Astrocyte (in vitro differentiated cells and primary cell): ENCODE results near the gene SRSF3. TPM values are rescaled to one million over a fixed set of nuclear protein-coding genes. Genes with fewer than 3 reads are reported as not detected.

ENCODE experiments used
- DNase-seq: peaks from one replicate; pipeline ENCODE4 v3.0.0-alpha.2; 2010; ENCODE audit warnings: low read depth
- FAIRE-seq: peaks from 2 replicates; lab custom pipeline; 2011; peaks lifted over from hg19 to GRCh38; lab: Jason Lieb, UNC
- H2AFZ ChIP-seq: 2 replicates; pipeline ENCODE4 v1.6.0; 2012; ENCODE audit warnings: low read depth, low read length, inconsistent platforms
- H3K27ac ChIP-seq: 2 replicates; pipeline ENCODE4 v1.5.1; 2011; ENCODE audit warnings: low read depth, low read length, inconsistent platforms
- H3K27me3 ChIP-seq: 2 replicates; pipeline ENCODE4 v1.6.0; 2011; ENCODE audit warnings: low read length, inconsistent platforms; ENCODE audit not compliant: insufficient read depth
- H3K36me3 ChIP-seq: 2 replicates; pipeline ENCODE4 v1.5.1; 2011; ENCODE audit warnings: low read length, inconsistent platforms; ENCODE audit not compliant: insufficient read depth
- H3K4me1 ChIP-seq: 2 replicates; pipeline ENCODE4 v1.5.1; 2011; ENCODE audit warnings: low read length, inconsistent platforms; ENCODE audit not compliant: insufficient read depth
- H3K4me2 ChIP-seq: 2 replicates; pipeline ENCODE4 v1.6.0; 2012; ENCODE audit warnings: low read length, inconsistent platforms
- H3K4me3 ChIP-seq: 2 replicates; pipeline ENCODE4 v1.5.1; 2011; ENCODE audit warnings: low read depth, mild to moderate bottlenecking, low read length, inconsistent platforms; ENCODE audit not compliant: insufficient read depth
- H3K79me2 ChIP-seq: 2 replicates; pipeline ENCODE4 v1.6.0; 2012; ENCODE audit warnings: mild to moderate bottlenecking, low read length, inconsistent platforms; ENCODE audit not compliant: insufficient read depth
- H3K9ac ChIP-seq: 2 replicates; pipeline ENCODE4 v1.6.0; 2012; ENCODE audit warnings: mild to moderate bottlenecking, low read length, inconsistent platforms
- H3K9me3 ChIP-seq: 2 replicates; pipeline ENCODE4 v1.5.1; 2012; ENCODE audit warnings: low read depth, mild to moderate bottlenecking, low read length, inconsistent platforms; ENCODE audit not compliant: insufficient read depth
- H4K20me1 ChIP-seq: 2 replicates; pipeline ENCODE4 v1.6.0; 2012; ENCODE audit warnings: low read length, inconsistent platforms; ENCODE audit not compliant: insufficient read depth
- H3K27ac Mint-ChIP-seq: one replicate; pipeline ENCODE4 v1.8.0; 2021; ENCODE audit warnings: mild to moderate bottlenecking, mixed read lengths; ENCODE audit not compliant: unreplicated experiment
- H3K27me3 Mint-ChIP-seq: one replicate; pipeline ENCODE4 v1.8.0; 2021; ENCODE audit warnings: low read depth, mixed read lengths; ENCODE audit not compliant: unreplicated experiment
- H3K36me3 Mint-ChIP-seq: one replicate; pipeline ENCODE4 v1.8.0; 2021; ENCODE audit warnings: low read depth, mixed read lengths; ENCODE audit not compliant: unreplicated experiment
- H3K4me1 Mint-ChIP-seq: one replicate; pipeline ENCODE4 v1.8.0; 2021; ENCODE audit warnings: low read depth, mixed read lengths; ENCODE audit not compliant: unreplicated experiment
- H3K4me3 Mint-ChIP-seq: one replicate; pipeline ENCODE4 v1.8.0; 2021; ENCODE audit warnings: mild to moderate bottlenecking, moderate library complexity, mixed read lengths; ENCODE audit not compliant: unreplicated experiment
- H3K9me3 Mint-ChIP-seq: one replicate; pipeline ENCODE4 v1.8.0; 2021; ENCODE audit warnings: mild to moderate bottlenecking, mixed read lengths; ENCODE audit not compliant: unreplicated experiment
- CTCF ChIP-seq: IDR thresholded peaks from 2 replicates; pipeline ENCODE4 v1.5.1; 2011; ENCODE audit warnings: low read depth, mild to moderate bottlenecking, inconsistent platforms, low read length, moderate library complexity; ENCODE audit not compliant: insufficient read depth
- EZH2 ChIP-seq: IDR thresholded peaks from 2 replicates; pipeline ENCODE4 v1.6.1; 2012; ENCODE audit warnings: mild to moderate bottlenecking, low read length, inconsistent platforms; ENCODE audit not compliant: insufficient read depth
- total RNA-seq: library from RNA; stranded (reverse); gene quantifications from 2 replicates; pipeline ENCODE4 v1.2.1, GENCODE V29; 2021

The SRSF3 gene
- total RNA-seq, 1 donor from 2014 or later: 260 TPM

GRCh38 chr6:36566418-36566905 is 27.7 kb upstream of the SRSF3 start:
- no peak overlapping the region for H2AFZ ChIP-seq
- H3K27ac ChIP-seq: no peak overlapping the region
- Mint-ChIP-seq H3K27ac (no peak overlapping the region), H3K9me3 (no peaks in the 10 kb centered on the region), H3K27me3 (no peaks in the 10 kb centered on the region), H3K4me1 (peaks cover 5% of the 10 kb centered on the region), H3K36me3 (no peaks in the 10 kb centered on the region), H3K4me3 (no peak overlapping the region)
- FAIRE-seq (no peak), DNase-seq (no peak)
- no peaks in the 10 kb centered on the region for H4K20me1 ChIP-seq
- no peaks in the 10 kb centered on the region for H3K4me1 ChIP-seq
- H3K4me3 ChIP-seq: no peak overlapping the region
- H3K27me3 ChIP-seq: no peaks in the 10 kb centered on the region
- no peaks in the 10 kb centered on the region for H3K79me2 ChIP-seq
- H3K9me3 ChIP-seq: no peaks in the 10 kb centered on the region
- H3K4me2 ChIP-seq: no peak overlapping the region
- no peaks in the 10 kb centered on the region for H3K36me3 ChIP-seq
- TF ChIP-seq CTCF: no peak
- no peak for TF ChIP-seq EZH2
- no peak overlapping the region for H3K9ac ChIP-seq

DNA sequence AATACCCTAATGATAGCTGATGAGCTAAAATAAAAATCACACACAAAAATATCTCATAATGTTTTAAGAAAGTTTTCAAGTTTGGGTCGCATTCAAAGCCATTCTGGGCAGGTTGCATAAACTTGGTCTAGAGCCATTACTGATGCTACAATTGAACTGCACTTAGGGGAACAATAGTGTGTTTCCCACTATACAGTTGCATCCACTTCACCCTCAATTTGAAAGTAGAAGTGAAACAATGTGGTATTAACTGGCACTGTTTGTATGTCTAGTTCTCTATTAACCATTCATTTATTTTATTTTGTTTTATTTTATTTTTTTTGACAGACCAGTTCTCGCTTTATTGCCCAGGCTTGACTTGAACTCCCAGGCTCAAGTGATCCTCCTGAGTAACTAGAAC is 23.9 kb upstream of the SRSF3 start:
- Histone ChIP-seq H3K9me3 (no peaks in the 10 kb centered on the region), H3K4me3 (no peak overlapping the region), H3K4me2 (no peak overlapping the region), H3K4me1 (no peaks in the 10 kb centered on the region), H3K79me2 (no peaks in the 10 kb centered on the region), H4K20me1 (no peaks in the 10 kb centered on the region), H3K27ac (no peak overlapping the region), H2AFZ (no peak overlapping the region), H3K9ac (no peak overlapping the region), H3K36me3 (no peaks in the 10 kb centered on the region), H3K27me3 (no peaks in the 10 kb centered on the region)
- no peak for FAIRE-seq
- H3K4me1 Mint-ChIP-seq: no peaks in the 10 kb centered on the region
- H3K4me3 Mint-ChIP-seq: no peak overlapping the region
- DNase-seq: no peak
- H3K27me3 Mint-ChIP-seq: no peaks in the 10 kb centered on the region
- TF ChIP-seq EZH2 (no peak), CTCF (no peak)
- no peaks in the 10 kb centered on the region for H3K36me3 Mint-ChIP-seq
- H3K9me3 Mint-ChIP-seq: no peaks in the 10 kb centered on the region
- no peak overlapping the region for H3K27ac Mint-ChIP-seq

GRCh38 chr6:36571122-36572043 is 22.8 kb upstream of the SRSF3 start:
- no peak overlapping the region for H3K4me3 Mint-ChIP-seq
- no peaks in the 10 kb centered on the region for H3K27me3 ChIP-seq
- no peaks in the 10 kb centered on the region for H3K36me3 Mint-ChIP-seq
- TF ChIP-seq EZH2 (no peak), CTCF (no peak)
- no peaks in the 10 kb centered on the region for H3K27me3 Mint-ChIP-seq
- H3K9me3 ChIP-seq: no peaks in the 10 kb centered on the region
- DNase-seq (no peak), FAIRE-seq (no peak)
- no peaks in the 10 kb centered on the region for H3K36me3 ChIP-seq
- H3K4me3 ChIP-seq: no peak overlapping the region
- H4K20me1 ChIP-seq: no peaks in the 10 kb centered on the region
- H3K27ac Mint-ChIP-seq: no peak overlapping the region
- no peak overlapping the region for H2AFZ ChIP-seq
- H3K4me2 ChIP-seq: no peak overlapping the region
- H3K9ac ChIP-seq: no peak overlapping the region
- H3K4me1 ChIP-seq: no peaks in the 10 kb centered on the region
- no peaks in the 10 kb centered on the region for H3K4me1 Mint-ChIP-seq
- H3K79me2 ChIP-seq: no peaks in the 10 kb centered on the region
- no peaks in the 10 kb centered on the region for H3K9me3 Mint-ChIP-seq
- no peak overlapping the region for H3K27ac ChIP-seq
